Hypothalamus (tissue), 51 donors: ENCODE results near the gene RAB8A.

Experiments
- DNase-seq, 51 donors: peaks; one replicate each; lab custom pipeline; 2025; lab: John Stamatoyannopoulos, UW

RAB8A gene

DNA sequence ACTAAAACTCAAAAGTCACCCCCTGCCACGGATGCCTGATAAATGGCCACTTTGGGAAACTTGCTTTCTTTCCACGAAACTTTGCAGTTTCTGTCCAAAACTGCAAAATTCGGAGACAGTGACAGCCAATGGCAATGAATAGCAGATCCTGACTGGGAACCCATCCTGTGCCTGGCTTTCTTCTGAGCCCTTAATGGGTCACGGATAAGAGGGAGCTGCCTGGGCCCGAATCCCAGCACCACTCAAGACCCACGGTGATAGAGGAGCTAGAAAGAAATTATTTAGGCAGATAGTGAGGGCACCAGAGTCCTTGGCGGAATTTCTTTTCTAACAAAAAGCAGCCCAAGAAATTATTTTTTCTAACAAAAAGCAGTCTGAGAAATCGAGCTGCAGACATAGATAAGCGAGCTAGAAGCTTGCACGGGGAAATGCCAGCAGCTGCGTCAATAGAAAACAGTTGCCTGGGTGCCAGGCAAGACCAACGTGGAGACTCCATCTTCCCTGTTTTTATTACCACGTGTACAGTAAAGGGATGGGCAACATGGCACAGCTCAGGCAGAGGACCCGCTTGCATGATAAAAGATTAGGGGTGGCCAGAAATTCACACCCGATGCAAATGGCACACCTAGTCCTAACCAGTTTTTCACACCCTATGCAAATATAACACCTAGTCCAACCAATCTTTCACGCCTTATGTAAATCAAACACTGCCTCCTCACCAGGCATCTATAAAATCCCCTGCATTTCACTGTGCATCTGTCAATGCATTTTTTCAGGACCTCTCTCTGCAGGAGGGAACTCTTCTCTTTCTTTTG is 24.7 kb downstream of the RAB8A start:
- no peak for DNase-seq

- DNase-seq, result no peak
Measured at GRCh38 chr19:16139752-16140151, 28.1 kb downstream of the RAB8A start.

DNA sequence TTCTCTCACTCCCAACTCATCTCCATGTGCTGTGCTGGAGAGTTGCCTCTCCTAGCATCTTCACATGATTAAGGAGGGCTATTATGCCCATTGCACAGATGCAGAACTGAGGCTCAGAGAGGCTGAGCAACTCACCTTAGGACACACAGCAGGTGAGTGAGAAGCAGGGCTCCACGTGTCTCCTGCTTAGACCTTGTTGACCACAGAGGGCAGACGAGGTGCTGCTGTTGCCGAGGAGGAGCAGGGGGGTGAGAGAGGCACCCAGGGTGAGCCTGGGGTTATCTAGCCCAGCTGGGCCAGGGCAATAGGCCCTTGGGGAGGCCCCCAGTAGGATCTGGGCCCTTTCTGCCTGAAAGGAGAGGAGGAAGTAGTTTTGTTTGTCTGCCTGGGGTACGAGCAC is 29.4 kb downstream of the RAB8A start:
- no peak for DNase-seq

- no peak for DNase-seq
Measured at GRCh38 chr19:16142032-16142580, 30.4 kb downstream of the RAB8A start.

DNA sequence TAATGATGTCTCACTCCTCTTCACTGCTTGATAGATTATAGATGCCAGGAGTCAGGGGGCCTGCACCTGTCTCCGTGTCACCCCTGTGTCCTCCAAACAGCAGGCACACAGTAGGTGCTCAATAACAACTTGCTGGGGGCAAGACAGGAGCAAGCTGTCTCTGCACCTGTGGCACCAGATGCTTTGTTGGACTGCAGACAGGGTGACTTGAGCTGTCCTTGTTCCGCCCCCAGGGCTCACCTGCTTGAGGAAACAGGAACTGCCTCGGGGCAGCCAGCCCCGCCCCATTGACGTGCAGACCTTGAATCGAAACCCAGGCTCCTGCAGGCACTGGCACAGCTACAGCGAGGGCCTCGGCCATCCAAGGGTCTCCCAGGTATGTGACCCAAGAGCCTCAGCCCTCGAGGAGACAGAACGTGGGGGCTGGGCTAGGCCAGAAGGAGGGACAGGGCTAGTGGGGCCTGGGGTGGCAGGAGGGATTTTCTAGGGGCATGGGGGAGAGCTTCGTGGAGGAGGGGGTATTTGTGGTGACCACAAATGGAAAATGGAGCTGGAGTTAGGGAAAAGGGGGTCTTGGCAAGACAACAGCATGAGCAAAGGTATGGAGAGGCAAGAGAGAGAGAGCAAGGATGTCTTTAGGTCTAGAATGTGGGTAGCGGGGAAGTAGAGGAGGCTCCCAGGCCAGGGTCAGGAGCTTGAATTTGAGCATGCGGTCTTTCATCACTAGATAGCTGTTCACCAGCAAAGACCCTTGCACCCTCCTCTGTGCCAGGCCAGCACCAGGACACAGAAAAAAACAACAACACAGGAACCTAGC is 31.9 kb downstream of the RAB8A start, which contains the start of gene HSH2D:
Gene HSH2D (plus strand): TSS at position 287 of the 817 bp plus-strand sequence. CDS start 5,066 bp downstream, outside the sequence.
- DNase-seq, result no peak

GRCh38 chr19:16144216-16144581 is 32.5 kb downstream of the RAB8A start:
- no peak for DNase-seq

DNA sequence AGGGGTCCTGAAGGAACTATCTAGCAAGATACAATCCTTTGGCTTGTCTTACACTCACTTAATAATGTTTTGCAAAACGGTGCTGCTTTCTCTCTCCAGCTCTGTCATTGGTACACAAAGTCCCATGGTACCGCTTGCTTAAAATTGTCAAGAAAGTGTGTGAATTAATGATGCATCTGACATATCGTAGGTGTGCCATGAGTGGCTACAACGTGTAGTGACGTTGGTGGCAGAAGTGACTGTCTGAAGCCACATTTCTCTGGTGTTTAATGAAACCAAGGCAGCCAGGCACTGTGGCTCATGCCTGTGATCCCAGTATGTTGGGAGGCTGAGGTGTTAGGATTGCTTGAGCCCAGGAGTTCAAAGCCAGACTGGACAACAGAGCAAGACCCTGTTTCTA is 34.4 kb downstream of the RAB8A start:
- DNase-seq, result no peak

DNA sequence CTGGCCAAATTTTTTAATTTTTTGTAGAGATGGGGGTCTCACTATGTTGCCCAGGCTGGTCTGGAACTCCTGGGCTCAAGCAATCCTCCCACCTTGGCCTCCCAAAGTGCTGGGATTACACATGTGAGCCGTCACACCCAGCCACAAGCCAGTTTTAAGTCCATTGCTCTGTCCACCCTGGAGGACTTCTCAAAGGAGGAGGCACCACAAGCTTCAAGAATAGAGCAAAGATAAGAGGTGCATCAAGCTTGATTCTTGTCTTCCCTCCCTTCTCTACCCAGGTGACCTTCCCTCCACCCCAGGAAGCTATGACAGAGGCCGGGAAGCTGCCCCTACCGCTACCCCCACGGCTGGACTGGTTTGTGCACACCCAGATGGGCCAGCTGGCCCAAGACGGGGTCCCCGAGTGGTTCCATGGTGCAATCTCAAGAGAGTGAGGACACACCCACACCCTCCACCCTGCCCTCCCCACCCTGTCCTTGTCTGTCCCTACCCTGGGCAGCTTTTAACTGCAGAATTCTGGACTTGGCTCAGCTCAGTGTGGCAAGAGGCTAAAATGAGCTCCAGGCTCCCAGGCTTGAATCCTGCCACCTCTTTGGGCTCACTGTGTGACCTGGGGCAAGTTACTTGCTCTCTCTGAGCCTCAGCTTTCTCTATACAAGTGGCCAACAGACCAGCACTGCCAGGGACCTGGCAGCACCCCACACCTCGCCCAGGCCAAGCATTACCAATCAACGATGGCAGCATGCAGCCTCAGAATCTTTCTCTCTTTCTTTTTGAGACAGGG is 36.9 kb downstream of the RAB8A start:
- DNase-seq, result no peak

GRCh38 chr19:16153582-16154336 is 42.1 kb downstream of the RAB8A start:
- no peak for DNase-seq

DNA sequence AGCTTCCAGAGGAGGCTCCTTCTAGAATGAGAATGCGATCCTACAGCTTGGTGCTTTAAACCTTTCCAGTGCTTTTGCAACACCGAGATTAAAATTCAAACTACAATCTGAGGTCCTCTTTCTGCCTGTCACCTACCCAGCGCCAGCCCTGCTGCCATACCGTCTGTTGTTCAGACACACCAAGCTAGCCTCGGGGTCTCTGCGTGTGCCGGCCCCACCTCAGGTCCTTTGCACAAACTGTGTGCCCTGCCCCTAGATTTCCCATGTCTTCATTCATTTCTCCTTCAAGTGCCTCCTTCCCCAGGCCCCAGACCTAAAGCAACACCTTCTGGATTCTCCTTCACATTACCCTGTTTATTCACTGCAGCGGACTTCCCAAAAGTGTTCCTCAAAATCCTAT is 42.9 kb downstream of the RAB8A start:
- no peak for DNase-seq

GRCh38 chr19:16155128-16155527 is 43.4 kb downstream of the RAB8A start:
- no peak for DNase-seq

- DNase-seq, result no peak
Measured at GRCh38 chr19:16156904-16157303, 45.2 kb downstream of the RAB8A start.

DNA sequence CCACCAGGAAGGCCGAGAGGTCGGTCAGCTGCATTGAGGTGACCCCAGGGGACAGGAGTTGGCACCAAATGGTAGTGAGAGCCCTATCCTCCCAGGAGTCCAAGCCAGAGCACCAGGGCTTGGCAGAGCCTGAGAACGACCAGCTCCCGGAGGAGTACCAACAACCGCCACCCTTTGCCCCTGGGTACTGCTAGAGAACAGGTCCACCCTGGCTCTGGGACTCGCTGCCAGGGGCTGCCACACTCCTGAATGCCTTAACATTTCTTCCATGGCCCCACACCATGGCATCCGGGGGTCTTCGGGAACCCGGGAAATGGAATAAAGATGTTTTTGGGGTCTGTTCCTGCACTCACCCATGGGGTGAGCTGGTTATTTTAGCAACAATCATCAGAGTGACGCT is 45.9 kb downstream of the RAB8A start:
- no peak for DNase-seq

- DNase-seq, result no peak
Measured at GRCh38 chr19:16159655-16160054, 48.0 kb downstream of the RAB8A start.

- no peak for DNase-seq
Measured at GRCh38 chr19:16160445-16160942, 48.8 kb downstream of the RAB8A start.

GRCh38 chr19:16160943-16161560 is 49.4 kb downstream of the RAB8A start:
- DNase-seq, result no peak

DNA sequence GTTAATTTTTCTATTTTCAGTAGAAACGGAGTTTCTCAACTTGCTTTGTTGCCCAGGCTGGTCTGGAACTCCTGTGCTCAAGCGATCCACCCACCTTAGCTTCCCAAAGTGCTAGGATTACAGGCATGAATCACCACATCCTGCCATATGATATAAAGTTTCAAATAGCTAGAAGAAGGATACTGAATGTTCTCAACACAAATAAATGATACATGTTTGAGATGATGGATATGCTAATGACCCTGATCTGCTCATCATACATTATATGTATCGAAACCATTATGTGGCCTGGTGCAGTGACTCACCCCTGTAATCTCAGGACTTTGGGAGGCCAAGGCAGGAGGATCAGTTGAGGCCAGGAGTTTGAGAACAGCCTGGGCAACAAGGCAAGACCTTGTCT is 50.2 kb downstream of the RAB8A start:
- no peak for DNase-seq

- DNase-seq, result no peak
Measured at GRCh38 chr19:16164222-16164890, 52.7 kb downstream of the RAB8A start.

DNA sequence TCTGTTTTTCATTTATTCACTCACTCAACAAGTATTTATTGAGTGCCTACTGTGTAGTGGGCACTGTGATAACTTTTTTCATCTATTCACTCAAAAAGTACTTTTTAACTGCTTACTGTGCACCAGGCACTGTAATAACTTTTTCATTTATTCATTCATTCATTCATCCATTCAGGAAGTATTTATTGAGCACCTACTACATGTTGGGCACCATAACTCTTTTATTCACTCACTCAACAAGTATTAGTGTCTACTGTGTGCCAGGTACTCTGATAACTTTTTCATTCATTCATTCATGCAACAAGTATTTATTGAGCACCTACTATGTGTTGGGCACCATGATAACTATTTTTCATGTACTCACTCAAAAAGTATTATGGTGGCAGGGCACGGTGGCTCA is 54.7 kb downstream of the RAB8A start:
- no peak for DNase-seq
